Lung microvascular endothelial cell (primary cell): ENCODE results near the gene METTL1. TPM values are rescaled to one million over a fixed set of nuclear protein-coding genes. Genes with fewer than 3 reads are reported as not detected.

Source experiments
- DNase-seq, 2 donors: peaks; one replicate each; pipeline versions ENCODE4 v3.0.0 to v3.0.0-alpha.2; 2010; ENCODE audit warnings: low read depth in 2 of 2
- total RNA-seq: library from RNA; depleted of rRNA; stranded (reverse); fragments of >200 nt; gene quantifications from 2 replicates; pipeline ENCODE4 v1.2.1, GENCODE V29; 2014

Gene METTL1
- total RNA-seq, 1 donor from 2014 or later: 3.8 TPM

DNA sequence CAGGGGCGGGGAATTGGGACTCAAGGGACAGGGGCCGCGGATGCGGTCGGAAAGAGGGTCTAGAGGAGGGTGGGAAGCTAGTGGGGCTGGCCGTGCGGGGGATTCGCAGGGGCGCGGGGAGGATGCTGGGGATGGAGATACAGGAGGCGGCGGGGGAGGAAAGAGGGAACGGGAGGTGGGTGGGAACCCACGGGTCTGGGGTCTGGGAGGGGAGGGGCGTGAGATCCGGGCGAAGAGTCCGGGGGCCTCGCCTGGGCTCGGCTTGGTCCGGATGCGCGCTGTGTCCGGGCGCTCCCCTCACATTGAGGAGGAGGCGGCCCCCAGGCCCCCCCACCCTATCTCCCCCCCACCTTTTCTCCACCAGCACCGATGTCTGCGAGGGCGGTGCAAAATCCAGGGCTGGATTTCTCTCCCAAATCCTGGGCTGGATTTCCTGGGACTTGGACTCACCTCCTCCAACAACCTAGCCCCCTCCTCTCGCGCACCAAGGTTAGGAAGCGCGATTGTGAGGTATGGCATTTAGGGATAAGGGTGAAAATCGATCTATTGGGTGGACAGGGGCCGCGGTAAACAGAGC lies 33.2 kb downstream of the METTL1 start, which contains the start of gene AGAP2:
TSS of gene AGAP2 (minus strand) at position 82 of the 577 bp plus-strand sequence. CDS start 496 bp downstream, outside the sequence.
- DNase-seq: no peak

DNA sequence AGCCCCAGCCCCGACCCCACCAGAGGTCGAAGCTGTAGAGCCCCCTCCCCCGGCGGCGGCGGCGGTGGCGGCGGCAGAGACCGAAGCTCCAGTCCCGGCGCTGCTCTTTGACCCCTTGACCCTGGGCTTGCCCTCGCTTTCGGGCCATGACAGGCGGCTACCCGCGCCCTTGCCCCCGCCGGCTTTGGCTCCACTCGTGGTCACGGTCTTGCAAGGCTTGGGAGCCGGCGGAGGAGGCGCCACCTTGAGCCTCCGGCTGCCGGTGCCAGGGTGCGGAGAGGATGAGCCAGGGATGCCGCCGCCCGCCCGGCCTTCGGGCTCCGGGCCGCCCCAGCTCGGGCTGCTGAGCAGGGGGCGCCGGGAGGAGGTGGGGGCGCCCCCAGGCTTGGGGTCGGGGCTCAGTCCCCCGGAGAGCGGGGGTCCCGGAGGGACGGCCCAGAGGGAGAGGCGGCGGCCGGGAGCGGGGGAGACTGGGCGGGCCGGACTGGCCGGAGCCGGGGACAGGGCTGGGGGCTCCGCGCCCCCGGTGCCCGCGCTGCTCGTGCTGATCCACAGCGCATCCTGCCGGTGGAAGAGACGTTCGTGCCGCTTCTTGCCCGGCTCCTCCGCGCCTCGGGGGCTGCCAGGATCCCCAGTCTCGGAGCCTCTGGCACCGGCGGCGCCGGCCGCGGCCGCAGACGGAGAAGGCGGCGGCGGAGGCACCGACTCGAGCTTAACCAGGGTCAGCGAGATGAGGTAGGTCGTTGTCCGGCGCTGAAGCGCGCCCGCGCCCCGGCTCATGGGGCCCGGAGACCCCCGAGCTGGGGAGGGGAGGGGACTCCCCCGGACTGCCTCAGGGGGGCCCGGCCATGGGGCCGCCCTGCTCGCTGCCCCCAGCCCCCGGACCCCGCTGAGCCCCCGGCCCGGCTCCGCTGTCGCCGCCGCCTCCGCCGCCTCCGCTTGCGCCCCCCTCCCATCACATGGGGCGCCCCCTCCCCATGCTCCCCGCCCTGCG lies 34.1 kb downstream of the METTL1 start:
- DNase-seq: peak in 1 of 2 donors; percentile 29

DNA sequence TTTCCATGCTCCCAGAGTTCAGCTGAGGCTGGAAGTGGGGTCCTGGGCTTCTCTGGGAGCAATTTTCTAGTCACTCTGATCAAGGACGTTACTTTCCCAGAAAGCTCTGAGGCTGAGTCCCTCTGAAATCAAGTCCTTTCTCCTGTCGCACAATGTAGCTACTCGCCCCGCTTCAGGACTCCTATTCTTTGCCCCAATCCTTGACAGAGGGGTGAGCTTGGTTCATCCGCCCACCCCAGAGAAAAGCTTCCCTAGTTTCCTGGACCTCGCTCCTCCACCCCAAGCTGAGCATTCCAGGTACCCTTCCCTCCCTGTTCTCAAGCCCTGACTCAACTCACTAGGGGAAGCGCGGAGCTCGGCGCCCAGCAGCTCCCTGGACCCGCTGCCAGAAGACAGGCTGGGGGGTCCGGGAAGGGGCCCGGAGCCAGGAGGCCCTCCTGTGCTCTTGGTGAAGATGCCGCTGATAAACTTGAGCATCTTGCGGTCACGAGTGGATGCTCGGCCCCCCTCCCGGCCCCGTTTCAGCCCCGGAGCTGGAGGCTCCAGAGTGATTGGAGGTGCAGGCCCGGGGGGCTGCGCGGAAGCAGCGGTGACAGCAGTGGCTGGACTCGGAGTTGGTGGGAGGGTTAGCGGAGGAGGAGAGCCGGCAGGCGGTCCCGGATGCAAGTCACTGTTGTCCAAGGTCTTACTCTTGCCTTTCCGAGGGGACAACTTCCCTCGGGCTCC lies 35.0 kb downstream of the METTL1 start:
- no peak for DNase-seq

DNA sequence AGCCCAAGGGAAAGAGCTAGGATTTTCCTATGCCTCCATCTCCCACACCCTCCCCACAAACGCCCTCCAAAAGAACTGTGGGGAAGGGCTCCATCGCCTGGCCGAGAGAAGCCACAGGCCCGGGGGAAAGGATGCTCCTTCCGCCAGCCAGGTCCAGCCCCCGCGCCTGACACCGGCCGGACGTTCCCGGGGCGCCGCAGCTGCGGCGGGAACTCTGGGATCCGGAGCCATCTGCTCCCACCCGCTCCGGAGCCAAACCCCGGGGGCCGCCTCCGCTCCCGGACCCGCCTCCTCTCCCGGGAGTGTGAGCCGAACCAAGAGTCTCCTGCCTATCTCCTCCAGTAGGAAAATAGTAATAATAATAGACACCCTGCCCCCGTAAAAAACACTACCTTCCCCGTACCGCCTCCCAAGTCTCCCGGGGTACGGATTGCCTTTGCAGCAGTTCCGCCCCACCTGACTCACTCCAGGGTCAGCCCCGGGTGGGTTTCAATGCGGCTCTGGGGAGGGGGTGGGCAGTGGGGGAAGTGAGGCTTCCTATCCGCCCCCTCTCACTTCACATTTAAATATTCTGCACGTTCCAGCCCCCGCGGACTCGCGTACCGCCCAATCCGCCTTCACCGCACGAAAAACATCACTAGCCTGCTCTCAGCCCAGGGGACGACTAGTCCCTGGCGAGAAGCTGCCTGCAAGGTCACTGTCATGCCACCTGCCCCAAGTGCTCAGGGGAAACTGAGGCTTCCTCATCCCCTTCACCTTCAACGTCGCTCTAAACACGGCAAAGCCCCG lies 35.8 kb downstream of the METTL1 start:
- DNase-seq: peak in 1 of 2 donors; percentile 44

DNA sequence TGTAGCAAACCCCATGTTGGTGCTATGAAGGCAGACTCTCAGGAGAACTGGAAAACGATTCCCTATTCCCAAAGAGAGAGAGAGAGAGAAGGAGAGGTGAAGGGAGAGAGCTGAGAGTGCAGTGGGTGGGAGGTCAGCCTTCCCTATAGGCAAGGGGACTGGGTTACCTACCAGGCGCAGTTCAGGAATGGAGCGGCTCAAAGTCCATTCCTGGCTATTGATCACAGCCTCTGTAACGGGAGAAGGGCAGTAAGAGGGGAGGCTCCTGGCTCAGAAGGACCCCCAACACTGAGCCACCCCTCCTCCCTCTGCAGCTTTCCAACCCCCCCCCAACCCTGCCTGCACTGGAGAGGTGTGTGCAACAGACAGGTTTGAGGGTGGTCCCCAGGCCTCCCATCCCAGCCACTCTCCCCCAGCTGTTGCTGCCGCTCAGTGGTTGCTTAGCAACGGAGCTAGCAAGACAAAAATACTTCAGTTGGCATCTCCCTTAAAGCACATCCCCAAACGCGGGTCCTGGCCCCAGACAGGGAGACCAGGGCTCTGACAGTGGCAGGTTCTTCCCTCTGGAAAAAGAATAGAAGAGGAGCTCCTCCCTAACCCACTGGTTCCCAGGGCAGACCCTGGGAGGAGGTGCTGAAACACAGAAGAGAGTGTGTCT lies 36.6 kb downstream of the METTL1 start:
- no peak for DNase-seq

DNA sequence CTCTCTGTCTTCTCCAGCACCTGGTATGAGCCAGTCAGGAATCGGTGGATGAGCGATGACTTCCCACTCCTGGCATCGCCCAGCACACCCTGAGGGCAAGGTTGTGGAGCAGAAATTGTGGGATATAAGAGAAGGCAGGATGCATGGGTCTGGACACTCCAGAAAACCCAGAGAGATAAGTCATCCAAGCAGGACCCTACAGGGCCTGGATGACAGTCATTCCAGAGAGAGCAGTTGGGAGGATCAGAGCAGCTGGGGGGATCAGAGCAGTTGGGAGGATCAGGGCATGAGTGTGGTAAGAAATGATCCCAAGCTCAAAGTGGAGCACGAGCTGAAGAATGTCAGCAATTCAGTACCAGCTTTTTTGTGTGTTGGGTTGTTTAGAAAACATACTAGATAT lies 37.3 kb downstream of the METTL1 start:
- no peak for DNase-seq

DNA sequence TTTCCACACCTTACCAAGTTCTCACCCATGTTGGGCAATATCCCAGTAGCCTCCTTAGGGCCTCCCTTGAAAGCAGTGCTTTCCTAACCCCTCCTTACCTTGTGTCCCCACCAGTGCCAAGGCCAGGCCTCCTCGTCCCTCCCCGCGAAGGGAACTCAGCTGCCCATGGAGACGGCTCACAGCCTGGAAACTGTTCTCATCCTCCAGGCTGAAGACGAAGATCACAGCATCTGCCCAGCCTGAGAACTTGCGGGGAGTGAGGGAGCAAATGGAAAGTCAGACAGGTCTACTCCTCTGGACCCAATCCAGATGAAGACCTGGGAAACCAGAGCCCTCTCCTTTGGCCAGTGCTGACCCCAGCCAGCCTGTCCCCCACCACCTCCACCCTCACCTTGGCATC lies 38.0 kb downstream of the METTL1 start:
- DNase-seq: no peak

DNA sequence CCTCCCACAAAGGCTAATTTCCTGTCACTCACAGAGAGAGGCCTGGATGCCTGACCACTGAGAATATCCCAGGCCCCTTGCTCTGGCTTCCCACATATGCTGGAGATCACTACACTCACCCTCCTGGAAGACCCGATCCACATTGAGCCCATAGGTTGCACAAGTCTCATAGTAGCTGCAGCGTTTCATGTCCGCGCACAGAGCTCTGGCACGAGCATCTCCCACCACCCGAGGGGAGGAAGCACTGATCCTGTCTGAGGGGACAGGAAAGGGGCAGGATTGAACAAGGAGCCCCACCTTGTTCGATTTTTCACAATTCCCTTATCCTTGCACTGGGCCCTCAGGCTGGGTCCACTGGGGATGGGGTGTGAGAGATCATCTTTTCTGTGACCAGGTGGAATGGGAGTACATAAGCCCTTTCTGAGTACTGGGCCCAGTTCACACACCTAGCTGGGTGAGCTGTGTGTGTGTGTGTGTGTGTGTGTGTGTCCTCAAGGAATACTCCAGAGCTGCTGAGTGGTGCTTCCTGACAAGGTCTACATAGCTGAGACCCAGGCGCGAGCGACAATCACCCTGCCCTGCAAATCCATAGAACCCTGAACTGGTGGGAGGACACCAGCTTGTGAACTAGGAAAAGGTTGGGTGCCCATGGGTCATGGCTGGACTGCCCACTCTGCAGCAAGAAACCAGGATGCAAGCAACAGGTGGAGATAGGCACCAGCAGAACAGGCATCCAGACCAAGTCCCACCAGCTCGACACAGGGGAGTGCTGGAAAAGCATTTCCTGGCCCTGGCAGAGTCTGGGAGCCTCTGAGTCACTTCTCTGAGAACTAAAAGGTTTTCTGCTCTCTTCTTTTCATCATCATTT lies 38.9 kb downstream of the METTL1 start:
- no peak for DNase-seq

DNA sequence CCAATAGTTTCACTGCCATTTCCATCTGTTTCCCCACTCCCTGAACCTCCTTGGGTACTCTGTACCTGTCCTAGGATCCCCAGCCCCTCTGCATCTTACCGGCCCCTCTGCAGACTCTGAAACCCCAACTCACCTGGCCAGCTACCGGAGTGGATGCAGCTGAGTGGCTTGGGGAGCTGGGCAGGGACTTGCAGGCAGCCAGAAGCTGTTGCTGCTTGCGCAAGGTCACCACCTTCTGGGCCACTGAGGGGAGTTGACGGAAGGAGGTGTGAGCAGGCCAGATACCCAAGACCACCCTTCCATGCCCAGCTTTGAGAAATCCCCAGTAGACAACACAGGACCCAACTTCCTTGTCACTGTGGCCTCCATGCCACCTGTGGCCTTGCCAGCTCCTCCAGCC lies 39.6 kb downstream of the METTL1 start:
- DNase-seq: no peak

DNA sequence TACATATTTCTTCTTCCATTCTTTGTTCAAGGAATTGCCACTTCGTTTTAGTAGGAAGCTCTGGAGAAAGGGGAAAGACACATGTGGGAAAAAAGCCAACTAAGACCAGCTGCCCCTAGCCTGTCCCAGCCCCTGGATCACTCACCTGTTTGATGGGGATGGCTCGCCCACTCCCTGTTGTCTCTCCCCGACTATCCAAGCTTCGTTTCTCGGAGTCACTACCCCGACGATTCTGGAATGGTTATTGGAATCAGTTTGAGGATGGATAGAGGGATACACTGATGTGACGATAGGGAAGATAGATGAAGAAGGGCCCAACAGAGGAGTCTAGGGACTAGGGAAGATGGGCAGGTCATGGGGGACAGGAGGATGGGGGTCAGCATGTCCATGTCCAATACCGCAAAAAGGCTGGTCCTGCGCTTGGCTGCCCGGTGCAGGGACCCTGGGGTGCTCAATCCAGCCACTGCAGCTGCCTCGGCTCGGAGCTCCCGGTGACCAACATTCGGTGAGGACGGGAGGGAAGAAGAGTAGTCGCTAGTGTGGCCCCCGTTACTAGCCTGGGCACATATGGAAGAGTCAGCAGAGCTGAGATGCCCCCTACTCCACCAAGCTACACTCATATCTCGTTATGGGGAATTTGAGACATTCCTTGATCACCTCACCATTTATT lies 40.4 kb downstream of the METTL1 start:
- DNase-seq: no peak

DNA sequence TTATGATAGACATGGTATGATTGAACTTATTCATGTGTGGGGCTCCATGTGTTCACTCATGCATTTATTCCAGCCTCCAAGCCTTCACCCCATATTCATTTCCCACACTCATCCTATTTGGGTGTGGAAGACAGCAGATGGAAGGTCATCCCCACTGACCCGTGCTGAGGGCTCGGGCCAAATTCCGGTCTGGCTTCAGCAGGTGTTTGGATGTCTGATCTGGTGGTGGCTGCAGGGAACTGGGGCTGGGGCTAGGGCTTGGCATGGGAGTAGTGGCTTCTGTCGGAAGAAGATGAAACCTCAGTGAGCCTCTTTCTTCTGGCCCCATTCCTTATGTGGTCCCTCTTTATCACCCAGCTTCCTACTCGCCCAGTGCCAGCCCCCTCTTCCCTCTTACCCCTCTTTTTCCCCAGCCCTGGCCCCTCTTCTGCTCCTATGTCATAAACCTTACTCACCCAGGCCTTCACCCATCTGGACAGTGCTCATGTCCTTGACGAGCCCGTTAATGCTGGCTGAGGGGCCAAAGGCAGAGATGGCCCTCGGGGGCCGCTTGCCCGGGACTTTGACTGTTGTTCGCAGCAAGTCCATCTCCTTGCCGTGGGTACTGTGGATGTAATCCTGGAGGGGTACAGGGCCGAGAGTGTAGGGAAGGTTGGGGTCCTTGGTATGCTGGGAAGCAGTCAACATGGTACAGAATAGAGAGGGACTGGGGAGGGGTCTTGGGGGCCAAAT lies 41.4 kb downstream of the METTL1 start:
- DNase-seq: no peak

DNA sequence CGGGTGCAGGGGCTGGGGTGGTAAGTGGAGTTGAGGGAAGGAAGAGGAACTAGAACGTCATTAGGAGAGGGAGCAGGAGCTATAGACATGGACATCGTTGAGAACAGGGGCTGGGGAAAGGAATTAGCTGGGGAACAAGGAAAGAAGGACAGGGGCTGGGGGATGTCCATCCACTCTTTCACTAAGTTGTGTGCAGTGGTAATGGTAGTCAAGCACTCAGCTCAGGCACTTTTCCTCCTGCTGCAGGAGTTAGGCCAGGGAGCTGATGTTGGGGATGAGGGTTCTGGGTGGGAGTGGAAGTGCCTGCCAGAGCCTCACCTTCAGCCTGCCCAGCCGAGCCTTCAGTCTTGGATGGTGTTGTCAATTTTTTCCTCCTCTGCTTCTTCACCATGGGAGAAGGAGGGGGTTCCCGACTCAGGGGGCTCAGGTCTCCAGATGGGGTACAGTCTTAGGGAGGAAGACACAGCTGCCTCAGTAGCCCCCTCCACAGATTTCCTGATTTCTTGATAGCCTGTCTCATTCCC lies 42.5 kb downstream of the METTL1 start:
- no peak for DNase-seq

DNA sequence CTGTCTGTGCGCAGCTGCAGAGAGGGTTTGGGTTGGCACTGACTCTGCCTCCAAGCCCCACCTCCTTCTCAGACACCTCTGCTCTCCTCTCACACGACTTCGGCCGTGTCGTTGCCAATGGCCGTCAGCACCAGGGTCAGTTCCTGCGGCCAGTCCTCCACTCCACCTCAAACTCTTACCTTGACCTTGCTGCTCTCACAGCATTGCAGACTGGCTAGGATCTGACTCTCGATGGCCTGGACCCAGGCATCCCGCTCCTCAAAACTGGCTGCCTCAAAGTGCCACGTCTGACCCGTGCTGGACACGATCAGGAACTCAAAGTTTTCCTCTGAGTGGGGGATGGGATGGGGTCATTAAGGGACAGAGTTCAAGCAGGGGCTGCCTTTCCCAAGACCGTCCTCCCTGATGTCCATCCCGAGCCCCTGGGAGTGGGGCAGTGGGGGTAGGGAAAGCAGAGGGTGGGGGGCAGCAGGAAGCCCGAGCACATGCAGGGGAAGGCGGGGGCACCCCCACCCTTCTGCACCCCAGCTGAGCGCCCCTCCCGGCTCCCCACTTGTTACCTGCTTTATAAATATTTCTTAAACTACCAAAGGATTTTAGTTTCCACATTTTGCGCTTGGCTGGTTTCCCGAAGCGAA lies 44.0 kb downstream of the METTL1 start:
- DNase-seq: no peak

DNA sequence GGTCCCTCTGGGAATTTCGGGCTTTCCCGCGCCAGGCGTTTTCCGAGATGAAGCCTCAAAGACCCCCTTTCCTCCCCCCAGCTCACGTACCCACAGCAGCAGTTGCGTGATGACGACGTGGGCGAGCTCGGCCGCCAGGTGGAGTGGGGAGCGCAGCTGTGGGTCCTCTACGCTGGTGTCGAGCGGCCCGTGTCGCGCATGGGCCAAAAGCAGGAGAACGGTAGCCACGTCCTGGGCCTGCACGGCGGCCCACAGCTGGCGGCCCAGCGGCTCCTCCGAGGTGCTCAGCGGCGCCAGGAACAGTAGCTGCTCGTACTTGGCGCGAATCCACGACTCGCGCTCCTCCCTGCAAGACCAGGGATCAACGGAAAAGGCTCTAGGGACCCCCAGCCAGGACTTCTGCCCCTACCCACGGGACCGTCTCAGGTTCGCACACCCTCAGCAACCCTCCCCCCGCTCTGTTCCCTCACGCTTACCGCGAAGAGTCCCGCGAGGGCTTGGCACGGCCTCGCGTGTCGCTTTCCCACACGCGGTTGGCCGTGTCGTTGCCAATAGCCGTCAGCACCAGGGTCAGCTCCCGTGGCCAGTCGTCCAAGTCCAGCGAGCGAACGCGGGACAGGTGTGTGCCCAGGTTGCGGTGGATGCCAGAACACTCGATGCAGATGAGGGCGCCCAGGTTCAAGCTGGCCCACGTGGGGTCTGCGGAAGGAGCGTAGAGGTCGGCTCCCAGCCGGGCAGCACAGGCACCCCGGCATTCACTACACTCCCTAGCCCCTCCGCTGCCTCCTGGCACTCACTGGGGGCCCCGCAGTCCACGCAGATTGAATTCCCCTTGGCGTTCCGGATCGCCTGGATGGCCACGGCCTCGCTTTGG lies 44.8 kb downstream of the METTL1 start:
- DNase-seq: peak; percentile 41 to 66

DNA sequence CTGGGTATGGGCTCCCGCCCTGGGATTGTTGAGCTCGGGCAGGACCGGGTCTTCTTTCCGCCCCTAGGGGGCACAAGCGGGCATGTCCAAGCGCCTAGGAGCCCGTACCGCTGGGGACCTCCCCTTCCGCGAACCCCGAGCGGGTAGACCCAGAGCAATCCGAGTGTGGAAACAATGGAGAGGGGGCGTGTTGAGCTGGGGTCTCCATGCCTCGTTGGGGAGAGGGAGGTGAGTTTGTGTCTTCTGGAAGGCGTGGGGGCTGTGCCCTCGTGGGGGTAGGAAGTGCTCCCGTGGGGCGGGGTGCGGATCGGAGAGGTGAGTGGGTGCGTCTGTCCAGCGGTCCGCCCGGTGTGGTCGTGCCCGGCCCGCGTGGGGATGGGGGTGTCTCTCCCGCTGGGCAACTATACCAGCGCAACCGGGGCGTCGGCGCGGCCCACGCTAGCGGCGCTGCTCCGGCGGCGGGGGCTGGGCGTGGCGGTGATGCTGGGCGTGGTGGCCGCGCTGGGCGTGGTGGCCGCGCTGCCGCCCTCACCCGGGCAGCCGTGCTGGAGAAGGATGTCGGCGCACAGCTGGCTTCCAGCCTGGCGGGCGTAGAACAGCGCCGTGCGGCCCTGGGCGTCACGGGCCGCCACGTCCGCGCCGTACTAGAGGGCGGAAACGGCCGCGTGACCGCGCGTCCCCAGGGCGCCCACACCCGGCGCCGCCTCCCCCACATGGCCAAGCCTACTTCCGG lies 45.6 kb downstream of the METTL1 start:
- peak; percentile 86 to 90 for DNase-seq

DNA sequence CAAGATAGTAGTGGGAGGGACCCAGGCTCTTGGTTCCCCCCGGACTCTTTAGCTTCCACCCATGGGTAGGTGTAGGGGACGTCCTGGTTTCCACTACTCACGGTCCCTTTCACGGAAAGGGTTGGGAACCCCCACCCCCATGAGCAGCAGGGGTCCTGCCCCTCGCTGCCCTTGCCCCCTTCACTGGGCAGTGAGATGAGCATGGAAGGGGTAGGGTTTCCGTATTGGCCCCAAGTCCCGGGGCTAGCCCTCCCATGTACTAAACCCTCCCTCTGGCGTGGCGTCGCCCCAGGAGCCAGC lies 46.1 kb downstream of the METTL1 start:
- DNase-seq: no peak
